Activated naive CD4-positive, alpha-beta T cell treated with anti-CD3 and anti-CD28 coated beads, Interleukin-2, amount 50 U/mL, for 72 hours (primary cell): ENCODE measurements around the gene MT1F. TPM values are rescaled to one million over a fixed set of nuclear protein-coding genes. Genes with fewer than 3 reads are reported as not detected.

Source experiments
- ATAC-seq, 2 donors: fragments of 150-1000 bp; cut with Tn5 transposase; 2 replicates each; pipeline ENCODE4 v1.10.0; 2021; ENCODE audit warnings: mild to moderate bottlenecking in 2 of 2, moderate library complexity in 2 of 2
- DNase-seq, 2 donors: peaks; one replicate each; pipeline ENCODE4 v3.0.0; 2021 to 2022; ENCODE audit warnings: low spot score in 2 of 2
- H3K27ac Mint-ChIP-seq, 2 donors: one replicate each; pipeline ENCODE4 v1.8.0; 2022; ENCODE audit warnings: mild to moderate bottlenecking in 2 of 2, mixed read lengths in 2 of 2
- H3K36me3 Mint-ChIP-seq, 2 donors: one replicate each; pipeline ENCODE4 v1.8.0; 2022; ENCODE audit warnings: mixed read lengths in 2 of 2
- H3K9me3 Mint-ChIP-seq, 2 donors: one replicate each; pipeline ENCODE4 v1.8.0; 2022; ENCODE audit warnings: mixed read lengths in 2 of 2
- total RNA-seq, 2 donors: library from RNA; stranded (reverse); gene quantifications; one replicate each; pipeline ENCODE4 v1.2.3, GENCODE V29; 2022

The MT1F gene
- total RNA-seq, 2 donors from 2014 or later: 7.5 to 11.5 TPM

DNA sequence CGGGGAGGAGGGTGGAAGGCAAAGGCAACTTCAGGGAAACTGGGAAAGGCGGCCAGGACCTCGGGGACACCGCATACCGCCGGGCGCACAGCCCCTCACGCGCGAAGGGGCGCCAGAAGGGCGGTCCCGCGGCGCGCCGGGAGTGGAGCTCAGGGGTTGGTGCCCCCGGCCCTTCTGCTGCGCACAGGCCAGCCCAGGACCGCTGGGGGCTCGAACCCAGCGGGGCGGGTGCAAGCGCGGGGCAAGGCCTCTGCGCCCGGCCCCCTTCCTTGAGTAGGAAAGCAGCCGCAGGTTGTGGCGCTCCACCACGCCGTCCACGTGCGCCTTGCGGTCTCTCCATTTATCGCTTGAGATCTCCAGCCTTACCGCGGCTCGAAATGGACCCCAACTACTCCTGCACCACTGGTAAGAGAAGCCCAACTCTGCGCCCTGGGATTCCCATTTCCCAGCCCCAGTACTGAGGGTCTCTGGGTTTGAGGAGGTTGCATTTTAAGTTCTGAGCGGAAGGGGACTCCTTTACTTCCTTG lies 22.3 kb upstream of the MT1F start:
- Mint-ChIP-seq H3K9me3 (no peaks in the 10 kb centered on the region), H3K36me3 (peaks cover 5 to 19% of the 10 kb centered on the region in 2 donors), H3K27ac (no peak overlapping the region)
- no peak for DNase-seq
- ATAC-seq: no peak

DNA sequence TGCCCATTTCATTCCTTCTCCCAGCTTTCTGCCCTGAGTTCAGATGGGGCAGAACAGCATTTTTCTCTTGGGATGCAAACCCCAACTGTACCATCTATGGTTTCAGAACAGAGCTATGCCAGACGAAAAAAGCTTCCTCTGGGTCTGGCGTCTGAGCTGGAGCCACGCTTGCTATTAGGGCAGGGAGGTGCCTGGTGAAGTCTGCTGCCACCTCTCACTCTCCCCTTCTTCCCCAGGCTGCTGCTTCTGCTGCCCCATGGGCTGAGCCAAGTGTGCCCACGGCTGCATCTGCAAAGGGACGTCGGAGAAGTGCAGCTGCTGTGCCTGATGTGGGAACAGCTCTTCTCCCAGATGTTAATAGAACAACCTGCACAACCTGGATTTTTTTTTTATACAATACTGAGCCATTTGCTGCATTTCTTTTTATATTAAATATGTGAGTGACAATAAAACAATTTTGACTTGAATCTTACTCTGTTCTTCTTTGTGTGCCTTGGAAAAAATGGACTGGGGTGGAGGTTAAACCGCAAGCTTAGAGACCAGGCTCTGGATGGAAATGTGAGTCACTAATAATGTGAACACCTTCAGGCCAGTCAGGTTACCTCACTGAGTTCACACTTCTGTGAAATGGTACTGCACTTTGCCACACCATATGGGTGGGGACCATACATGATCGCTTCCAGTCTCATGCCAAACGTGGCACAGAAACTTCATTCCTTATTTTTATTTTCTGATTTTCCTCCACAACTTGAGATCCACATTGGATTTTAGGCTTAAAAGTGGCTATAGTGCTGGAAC lies 20.9 kb upstream of the MT1F start:
- DNase-seq (no peak), ATAC-seq (no peak)
- Mint-ChIP-seq H3K27ac (no peak overlapping the region), H3K9me3 (no peaks in the 10 kb centered on the region), H3K36me3 (peaks cover 5 to 19% of the 10 kb centered on the region in 2 donors)

DNA sequence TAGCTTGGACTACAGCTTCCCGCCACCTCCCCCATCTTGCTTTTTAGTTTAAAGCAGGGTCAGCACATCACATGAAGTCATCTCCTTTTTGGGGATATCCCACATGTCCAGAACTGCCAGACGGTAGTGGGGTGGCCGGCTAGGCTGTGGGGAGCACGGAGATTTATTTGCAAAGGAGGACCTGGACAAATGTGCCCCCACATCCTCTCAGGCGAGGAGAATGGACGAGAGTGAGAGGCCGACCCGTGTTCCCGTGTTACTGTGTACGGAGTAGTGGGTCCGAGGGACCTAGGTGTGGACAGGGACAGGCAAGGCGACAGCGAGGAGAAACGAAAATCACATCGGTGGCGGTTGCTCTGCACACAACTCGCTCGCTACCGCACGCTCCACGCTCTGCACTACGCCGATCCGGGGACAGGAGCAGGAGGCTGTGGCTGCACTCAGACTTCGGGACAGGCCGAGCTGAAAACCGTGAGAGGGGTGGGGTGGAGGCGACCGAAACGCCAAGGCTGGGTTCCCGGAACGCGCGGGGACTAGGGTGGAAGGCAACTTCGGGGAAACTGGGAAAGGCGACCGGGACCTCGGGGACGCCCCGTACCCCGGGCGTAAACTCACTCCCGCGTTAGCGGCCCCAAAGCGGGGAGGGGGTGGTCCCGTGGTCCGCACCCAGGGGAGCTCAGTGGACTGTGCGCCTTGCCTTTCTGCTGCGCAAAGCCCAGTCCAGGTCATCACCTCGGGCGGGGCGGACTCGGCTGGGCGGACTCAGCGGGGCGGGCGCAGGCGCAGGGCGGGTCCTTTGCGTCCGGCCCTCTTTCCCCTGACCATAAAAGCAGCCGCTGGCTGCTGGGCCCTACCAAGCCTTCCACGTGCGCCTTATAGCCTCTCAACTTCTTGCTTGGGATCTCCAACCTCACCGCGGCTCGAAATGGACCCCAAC lies 19.7 kb upstream of the MT1F start, which contains the start of gene MT1A:
Gene MT1A (plus strand): TSS at position 853 of the 937 bp plus-strand sequence. CDS start 73 bp downstream, at position 926.
- peaks cover 5 to 19% of the 10 kb centered on the region in 2 donors for H3K36me3 Mint-ChIP-seq
- no peak within 1 kb of the TSS for H3K27ac Mint-ChIP-seq
- DNase-seq: no peak
- ATAC-seq: peak; percentile 48 to 72
- H3K9me3 Mint-ChIP-seq: no peaks in the 10 kb centered on the region

DNA sequence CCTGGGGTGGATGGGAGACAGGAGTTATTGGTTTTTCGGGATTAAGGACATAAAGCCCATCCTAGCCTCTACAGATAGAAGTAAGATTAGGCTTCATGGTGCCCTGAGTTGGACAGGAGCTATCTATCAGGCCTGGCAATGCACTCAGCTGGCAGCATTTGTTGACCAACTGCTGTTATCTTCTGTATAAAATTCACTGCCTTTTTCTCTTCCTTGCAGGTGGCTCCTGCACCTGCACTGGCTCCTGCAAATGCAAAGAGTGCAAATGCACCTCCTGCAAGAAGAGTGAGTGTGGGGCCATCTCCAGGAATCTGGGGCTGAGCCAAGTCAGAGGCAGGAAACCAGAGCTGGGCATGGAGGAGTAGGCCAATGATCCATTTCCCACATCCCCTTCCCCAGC lies 18.7 kb upstream of the MT1F start:
- Mint-ChIP-seq H3K36me3 (peaks cover 5 to 13% of the 10 kb centered on the region in 2 donors), H3K9me3 (no peaks in the 10 kb centered on the region), H3K27ac (no peak overlapping the region)
- ATAC-seq (no peak), DNase-seq (no peak)

DNA sequence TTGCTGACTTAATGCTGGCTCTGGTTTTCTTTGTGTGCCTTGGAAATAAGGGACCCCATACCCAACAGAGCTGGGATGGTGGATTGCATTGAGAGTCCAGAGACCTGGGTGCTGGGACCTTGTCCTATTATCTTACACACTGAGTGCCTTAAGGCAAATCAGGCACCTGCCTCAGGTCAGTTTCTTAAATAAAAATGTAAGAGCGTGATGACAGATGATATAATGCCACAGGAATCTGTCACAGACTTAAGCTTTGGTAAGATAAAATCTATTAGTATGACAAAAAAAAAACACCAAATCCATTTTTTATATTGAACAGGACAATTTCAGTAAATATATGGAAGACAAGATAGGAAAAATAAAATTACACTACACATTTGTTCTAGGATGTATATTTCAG lies 17.7 kb upstream of the MT1F start:
- H3K9me3 Mint-ChIP-seq: no peaks in the 10 kb centered on the region
- no peak for DNase-seq
- peaks cover under 1 to 7% of the 10 kb centered on the region in 2 donors for H3K36me3 Mint-ChIP-seq
- no peak overlapping the region for H3K27ac Mint-ChIP-seq
- no peak for ATAC-seq

GRCh38 chr16:56641166-56641565 lies 16.6 kb upstream of the MT1F start:
- DNase-seq (no peak), ATAC-seq (no peak)
- Mint-ChIP-seq H3K36me3 (peaks cover 0 to 5% of the 10 kb centered on the region in 2 donors), H3K9me3 (no peaks in the 10 kb centered on the region), H3K27ac (no peak overlapping the region)

DNA sequence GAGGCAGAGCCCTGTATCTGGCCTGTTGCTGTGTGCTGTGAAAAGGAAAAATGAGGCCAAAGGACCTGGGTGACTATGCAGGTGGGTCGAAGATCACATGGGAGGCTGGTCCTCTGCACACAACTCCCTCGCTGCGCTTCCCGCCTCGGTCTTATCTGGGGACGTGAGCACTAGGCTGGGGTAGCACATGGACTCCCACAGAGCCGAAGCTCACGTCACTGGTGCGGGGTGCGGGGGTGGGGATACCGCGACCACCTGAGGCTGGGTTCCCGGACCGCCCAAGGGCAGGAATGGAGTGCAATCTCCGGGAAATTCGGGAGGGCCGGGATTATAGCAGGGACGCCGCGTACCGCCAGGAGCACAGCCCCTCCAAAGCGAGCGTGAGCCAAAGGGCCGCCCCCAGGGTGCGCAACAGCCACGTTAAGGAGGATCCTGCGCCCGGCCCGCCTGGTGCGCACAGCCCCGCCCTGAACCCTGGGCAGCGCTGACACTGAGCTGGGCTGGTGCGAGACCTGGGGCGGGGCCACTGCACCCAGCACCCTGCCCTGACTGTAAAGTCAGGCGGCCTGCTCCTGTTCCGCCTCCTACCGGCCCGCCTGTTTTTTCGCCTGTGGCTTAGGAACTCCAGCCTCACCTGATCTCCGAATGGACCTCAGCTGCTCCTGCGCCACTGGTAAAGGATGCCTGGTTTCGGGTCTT lies 14.5 kb upstream of the MT1F start:
- Mint-ChIP-seq H3K27ac (peak overlapping the region in 1 of 2 donors; percentile 55), H3K9me3 (no peaks in the 10 kb centered on the region), H3K36me3 (no peaks in the 10 kb centered on the region)
- peak; percentile 65 to 79 for DNase-seq
- ATAC-seq: peak; percentile 100

DNA sequence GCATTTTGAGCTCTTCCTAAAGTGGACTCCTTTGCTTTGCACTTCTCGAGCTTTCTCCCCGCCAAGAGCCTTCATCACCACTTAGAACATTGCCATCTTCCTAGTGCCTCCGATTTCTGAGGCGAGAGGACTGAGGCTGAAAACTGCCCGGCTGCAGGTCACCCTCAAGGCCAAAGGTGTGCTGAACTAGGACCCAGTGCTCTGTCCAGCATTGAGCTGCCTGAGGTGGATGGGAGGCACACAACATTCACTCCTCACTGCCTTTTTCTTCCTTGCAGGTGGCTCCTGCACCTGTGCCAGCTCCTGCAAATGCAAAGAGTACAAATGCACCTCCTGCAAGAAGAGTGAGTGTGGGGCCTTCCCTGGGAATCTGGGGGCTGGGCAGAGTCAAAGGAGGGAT lies 13.9 kb upstream of the MT1F start:
- DNase-seq: no peak
- ATAC-seq: no peak
- Mint-ChIP-seq H3K9me3 (no peaks in the 10 kb centered on the region), H3K27ac (peak overlapping the region in 1 of 2 donors; percentile 82), H3K36me3 (no peaks in the 10 kb centered on the region)

DNA sequence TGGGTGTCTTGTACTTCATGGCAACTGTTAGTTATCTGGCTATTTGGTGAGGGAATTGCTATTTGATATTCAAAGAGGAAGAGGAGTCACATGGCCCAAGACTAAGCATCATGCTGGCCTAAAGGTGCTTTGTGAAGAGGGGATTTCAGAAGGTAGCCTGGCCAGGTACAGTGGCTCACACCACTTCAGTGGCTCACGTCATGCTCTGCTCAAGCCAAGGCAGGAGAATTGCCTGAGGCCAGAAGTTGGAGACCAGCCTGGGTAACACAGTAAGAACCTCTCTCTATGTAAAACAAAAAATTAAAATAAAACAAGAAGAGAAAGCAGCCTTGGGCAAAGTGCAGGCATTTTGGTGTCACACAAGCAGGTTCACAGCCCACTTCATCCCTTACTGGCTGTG lies 12.4 kb upstream of the MT1F start:
- no peak for ATAC-seq
- Mint-ChIP-seq H3K27ac (no peak overlapping the region), H3K9me3 (no peaks in the 10 kb centered on the region), H3K36me3 (no peaks in the 10 kb centered on the region)
- no peak for DNase-seq

DNA sequence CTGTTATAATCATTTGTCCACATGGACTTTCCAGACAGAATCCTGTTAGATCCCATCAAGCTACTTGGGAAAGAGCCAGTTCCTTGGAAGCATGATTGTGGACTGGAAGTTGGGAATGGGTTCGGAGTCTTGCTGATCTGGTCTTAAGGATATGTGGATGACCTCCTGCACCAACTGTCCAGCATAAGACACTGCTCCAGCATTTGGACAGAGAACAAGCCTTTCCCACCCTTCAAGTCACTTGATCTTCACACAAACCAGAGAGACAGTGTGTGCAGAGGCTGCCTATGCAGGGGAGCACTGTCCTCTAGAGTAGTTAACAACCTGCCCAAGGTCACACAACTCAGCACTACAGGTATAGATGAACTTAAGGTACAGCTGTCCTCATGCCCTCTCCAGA lies 11.9 kb upstream of the MT1F start:
- H3K27ac Mint-ChIP-seq: no peak overlapping the region
- H3K36me3 Mint-ChIP-seq: no peaks in the 10 kb centered on the region
- DNase-seq (no peak), ATAC-seq (no peak)
- H3K9me3 Mint-ChIP-seq: no peaks in the 10 kb centered on the region

DNA sequence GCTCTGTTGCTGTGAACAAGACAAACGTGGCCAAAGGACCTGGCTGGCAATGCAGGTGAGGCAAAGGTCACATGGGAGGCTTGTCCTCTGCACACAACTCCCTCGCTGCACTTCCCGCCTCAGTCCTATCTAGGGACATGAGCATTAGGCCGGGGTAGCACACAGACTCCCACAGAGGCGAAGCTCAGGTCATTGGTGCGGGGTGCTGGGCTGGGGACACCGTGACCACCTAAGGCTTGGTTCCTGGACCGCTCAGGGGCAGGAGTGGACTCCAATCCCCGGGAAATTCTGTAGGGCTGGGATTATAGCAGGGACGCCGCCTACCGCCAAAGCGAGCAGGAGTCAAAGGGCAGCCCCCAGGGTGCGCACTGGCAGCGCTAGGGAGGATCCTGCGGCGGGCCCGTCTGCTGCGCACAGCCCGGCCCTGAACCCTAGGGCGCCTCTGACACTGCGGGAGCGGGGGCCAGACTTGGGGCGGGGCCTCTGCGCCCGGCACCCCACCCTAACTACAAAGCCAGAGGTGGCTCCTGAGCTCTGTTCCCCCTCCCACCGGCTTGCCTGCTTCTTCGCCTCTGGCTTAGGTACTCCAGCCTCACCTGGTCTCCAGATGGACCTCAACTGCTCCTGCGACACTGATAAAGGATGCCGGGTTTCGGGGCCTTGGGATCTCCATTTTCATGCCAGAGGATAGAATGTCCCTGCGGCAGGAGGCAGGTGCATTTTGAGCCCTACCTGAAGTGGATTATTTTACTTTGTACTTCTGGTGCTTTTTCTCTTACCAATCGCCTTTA lies 9.9 kb upstream of the MT1F start:
- no peaks in the 10 kb centered on the region for H3K36me3 Mint-ChIP-seq
- no peaks in the 10 kb centered on the region for H3K9me3 Mint-ChIP-seq
- H3K27ac Mint-ChIP-seq: no peak overlapping the region
- no peak for DNase-seq
- ATAC-seq: no peak

- ATAC-seq: no peak
- H3K9me3 Mint-ChIP-seq: no peaks in the 10 kb centered on the region
- no peaks in the 10 kb centered on the region for H3K36me3 Mint-ChIP-seq
- H3K27ac Mint-ChIP-seq: no peak overlapping the region
- no peak for DNase-seq
These were observed 8.5 kb upstream of the MT1F start for GRCh38 chr16:56649271-56649670.

GRCh38 chr16:56649820-56650219 lies 7.9 kb upstream of the MT1F start:
- no peak for DNase-seq
- Mint-ChIP-seq H3K36me3 (no peaks in the 10 kb centered on the region), H3K9me3 (no peaks in the 10 kb centered on the region), H3K27ac (no peak overlapping the region)
- ATAC-seq: no peak

GRCh38 chr16:56651586-56651985 lies 6.2 kb upstream of the MT1F start, which contains the start of gene MT1B:
Gene MT1B, plus strand, starts transcription at chr16:56651886. Its CDS starts 68 bp downstream, at chr16:56651954.
- DNase-seq: no peak
- ATAC-seq: no peak
- Mint-ChIP-seq H3K9me3 (no peaks in the 10 kb centered on the region), H3K36me3 (no peaks in the 10 kb centered on the region), H3K27ac (no peak within 1 kb of the TSS)

DNA sequence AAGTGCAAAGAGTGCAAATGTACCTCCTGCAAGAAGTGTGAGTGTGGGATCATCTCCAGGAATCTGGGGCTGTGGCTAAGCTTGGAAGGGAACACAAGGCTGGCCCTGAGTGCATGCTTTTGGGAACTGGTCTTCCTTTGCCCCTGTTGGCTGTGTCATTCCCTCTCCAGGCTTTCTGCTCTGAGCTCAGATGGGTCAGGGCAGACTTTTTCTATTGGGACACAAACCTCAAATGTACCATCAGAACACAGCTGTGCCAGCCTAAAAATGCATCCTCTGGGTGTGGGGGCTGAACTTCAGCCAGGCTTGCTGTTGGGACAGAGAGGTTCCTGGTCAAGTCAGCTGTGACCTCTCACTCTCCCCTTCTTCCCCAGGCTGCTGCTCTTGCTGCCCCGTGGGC lies 5.2 kb upstream of the MT1F start:
- Mint-ChIP-seq H3K27ac (no peak overlapping the region), H3K9me3 (no peaks in the 10 kb centered on the region), H3K36me3 (no peaks in the 10 kb centered on the region)
- no peak for ATAC-seq
- no peak for DNase-seq

DNA sequence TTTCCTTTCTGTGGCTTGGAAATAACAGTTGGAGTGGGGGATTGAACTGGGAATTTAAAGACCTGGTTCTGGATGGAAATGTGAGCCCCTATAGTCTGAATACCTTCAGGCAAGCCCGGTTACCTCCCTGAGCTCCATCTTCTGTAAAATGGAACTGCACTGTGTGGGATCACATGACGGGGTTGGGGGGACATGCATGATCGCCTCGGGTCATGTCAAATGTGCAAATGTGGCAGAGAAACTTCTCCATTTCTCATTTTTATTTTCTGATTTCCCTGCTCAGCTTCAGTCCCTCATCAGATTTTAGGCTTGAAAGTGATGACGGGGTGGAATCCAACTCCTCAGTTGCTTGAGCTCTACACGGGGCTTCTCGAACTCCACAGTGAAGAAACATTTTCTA lies 4.5 kb upstream of the MT1F start:
- DNase-seq: no peak
- Mint-ChIP-seq H3K9me3 (no peaks in the 10 kb centered on the region), H3K27ac (no peak overlapping the region), H3K36me3 (no peaks in the 10 kb centered on the region)
- ATAC-seq: no peak
